GM19468 (cell line): ENCODE measurements around the gene ATP12A.

Experiments used
- ATAC-seq: cut with Tn5 transposase; IDR thresholded peaks from one replicate; pipeline ENCODE4 v1.9.1; 2021; ENCODE audit warnings: mild to moderate bottlenecking, moderate library complexity, moderate number of reproducible peaks; ENCODE audit not compliant: unreplicated experiment; ENCODE audit errors: extremely low read depth

ATP12A gene

GRCh38 chr13:24680258-24680920, at the start of gene ATP12A:
Gene ATP12A, plus strand, starts transcription at chr13:24680408. Its CDS starts 336 bp downstream, at chr13:24680744.
- no peak for ATAC-seq

- ATAC-seq = no peak
These were observed 49.2 kb upstream of the ATP12A start for GRCh38 chr13:24630851-24631620.

GRCh38 chr13:24631922-24632321, 48.3 kb upstream of the ATP12A start:
- no peak for ATAC-seq

GRCh38 chr13:24632382-24633121, 47.7 kb upstream of the ATP12A start:
- ATAC-seq = no peak

- ATAC-seq = no peak
These were observed 43.4 kb upstream of the ATP12A start for GRCh38 chr13:24636776-24637175.

GRCh38 chr13:24638096-24638495, 42.1 kb upstream of the ATP12A start:
- no peak for ATAC-seq

GRCh38 chr13:24640752-24641151, 39.5 kb upstream of the ATP12A start:
- no peak for ATAC-seq

- ATAC-seq = no peak
These were observed 38.0 kb upstream of the ATP12A start for GRCh38 chr13:24642219-24642618.

GRCh38 chr13:24644036-24644435, 36.2 kb upstream of the ATP12A start:
- ATAC-seq = no peak

- ATAC-seq = no peak
These were observed 31.9 kb upstream of the ATP12A start for GRCh38 chr13:24648271-24648670.

GRCh38 chr13:24648983-24649687, 31.1 kb upstream of the ATP12A start:
- no peak for ATAC-seq

GRCh38 chr13:24649688-24650043, 30.5 kb upstream of the ATP12A start:
- ATAC-seq = no peak

- no peak for ATAC-seq
These were observed 30.0 kb upstream of the ATP12A start for GRCh38 chr13:24650161-24650560.

- ATAC-seq = no peak
These were observed 28.4 kb upstream of the ATP12A start for GRCh38 chr13:24651718-24652345.

GRCh38 chr13:24652359-24652758, 27.8 kb upstream of the ATP12A start:
- no peak for ATAC-seq

GRCh38 chr13:24654741-24655140, 25.5 kb upstream of the ATP12A start:
- ATAC-seq = no peak

- ATAC-seq = no peak
These were observed 21.0 kb upstream of the ATP12A start for GRCh38 chr13:24659239-24659638.

- no peak for ATAC-seq
These were observed 20.0 kb upstream of the ATP12A start for GRCh38 chr13:24660023-24660741.

- no peak for ATAC-seq
These were observed 18.5 kb upstream of the ATP12A start for GRCh38 chr13:24661713-24662112.
